HG02852 (cell line): ENCODE measurements around the gene NAPB.
"Not testable (repeated sequence)": the region's sequence is repeated elsewhere in the genome, so short reads cannot be mapped to it uniquely, and the experiment has no call there.

Experiments
- ATAC-seq: cut with Tn5 transposase; IDR thresholded peaks from one replicate; pipeline ENCODE4 v1.9.1; 2021; ENCODE audit warnings: mild to moderate bottlenecking, moderate library complexity; ENCODE audit not compliant: unreplicated experiment

NAPB gene

DNA sequence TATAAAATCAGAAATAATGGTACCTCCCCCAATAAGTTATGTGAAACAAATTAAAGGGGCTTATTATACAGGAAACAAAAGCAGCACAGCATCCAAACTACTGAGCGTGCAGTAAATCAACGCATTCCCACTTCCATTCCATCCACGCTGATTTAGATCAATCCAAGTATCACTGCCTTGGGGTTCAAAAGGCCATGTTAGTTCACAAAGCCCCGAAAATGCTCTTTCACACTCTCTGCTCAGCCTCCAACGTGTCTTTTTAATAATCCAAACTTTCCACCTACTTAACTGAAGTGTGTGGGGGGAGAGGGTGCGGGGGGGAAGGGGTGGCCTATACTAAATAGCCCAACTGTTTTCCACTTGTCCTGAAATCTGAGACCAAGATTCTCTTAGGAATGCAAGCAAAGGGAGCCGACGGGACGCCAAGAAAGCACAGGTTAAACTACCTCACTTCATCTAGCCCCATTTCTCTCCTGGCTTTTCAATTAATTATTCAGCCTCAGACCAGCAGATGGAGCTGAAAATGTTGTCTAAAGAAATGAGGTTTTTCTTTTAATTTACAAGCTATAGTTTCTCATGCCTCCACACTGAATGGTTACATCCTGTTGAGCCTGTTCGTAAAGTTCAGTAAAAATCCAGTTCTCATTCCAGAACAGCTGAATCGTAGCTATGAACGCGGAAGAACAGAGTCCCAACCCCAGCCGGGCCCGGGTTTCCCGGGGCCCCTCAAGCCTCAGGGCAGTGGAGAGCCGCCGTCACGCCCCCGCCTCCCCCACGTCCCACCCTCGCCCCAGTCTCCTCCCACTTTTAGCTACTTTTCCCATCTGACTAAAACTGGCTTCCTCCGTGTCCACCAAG lies 71.7 kb downstream of the NAPB start:
- ATAC-seq = peak; percentile 34

DNA sequence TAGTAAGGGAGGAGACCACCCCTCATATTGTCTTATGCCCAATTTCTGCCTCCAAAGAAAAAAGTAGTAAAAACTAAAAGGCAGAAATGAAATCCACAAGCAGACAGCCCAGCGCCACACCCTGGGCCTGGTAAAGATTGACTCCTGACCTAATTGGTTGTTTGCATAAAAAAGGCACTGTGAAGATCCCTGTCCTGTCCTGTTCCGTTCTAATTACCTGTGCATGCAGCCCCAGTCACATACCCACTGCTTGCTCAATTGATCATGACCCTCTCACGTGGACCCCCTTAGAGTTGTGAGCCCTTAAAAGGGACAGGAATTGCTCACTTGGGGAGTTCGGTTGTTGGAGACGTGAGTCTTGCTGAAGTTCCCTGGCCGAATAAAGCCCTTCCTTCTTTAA lies 72.8 kb downstream of the NAPB start:
- ATAC-seq = not testable (repeated sequence)

DNA sequence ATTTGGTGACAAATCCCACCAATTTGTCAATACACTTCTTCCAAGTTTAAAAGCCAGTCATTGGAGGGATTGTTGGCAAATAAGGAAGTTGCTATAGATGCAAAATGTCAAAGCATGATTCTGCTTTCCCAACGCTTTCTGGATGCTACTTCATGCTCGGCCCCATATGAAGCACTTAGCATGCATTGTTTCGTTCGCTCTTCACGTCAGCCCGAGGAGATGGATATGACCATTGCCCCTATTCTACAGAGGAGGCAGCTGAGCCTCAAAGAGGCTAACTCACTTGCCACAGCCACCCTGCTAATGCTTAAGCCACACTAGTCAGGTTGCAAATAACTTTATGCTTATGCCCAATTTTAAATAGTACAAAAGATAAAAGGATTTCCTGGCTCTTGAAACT lies 73.5 kb downstream of the NAPB start:
- no peak for ATAC-seq

DNA sequence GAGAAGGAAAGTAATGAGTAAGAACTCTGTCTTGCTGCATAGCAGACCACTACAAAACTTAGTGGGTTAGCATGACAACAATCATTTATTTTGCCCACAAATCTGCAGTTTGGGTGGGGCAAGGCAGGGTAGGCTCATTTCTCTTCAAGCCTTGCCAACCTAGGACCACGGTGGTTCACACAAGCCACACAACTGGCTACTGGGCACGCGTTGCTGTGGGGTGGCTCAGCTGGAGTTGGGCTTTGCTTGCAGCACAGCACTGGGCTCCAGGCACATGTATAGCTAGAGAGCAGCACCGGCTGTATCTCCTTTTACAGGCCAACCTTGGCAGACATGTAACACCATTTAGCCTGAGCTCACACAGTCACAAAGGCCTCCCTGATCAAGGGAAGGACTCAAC lies 75.3 kb downstream of the NAPB start:
- ATAC-seq = no peak

DNA sequence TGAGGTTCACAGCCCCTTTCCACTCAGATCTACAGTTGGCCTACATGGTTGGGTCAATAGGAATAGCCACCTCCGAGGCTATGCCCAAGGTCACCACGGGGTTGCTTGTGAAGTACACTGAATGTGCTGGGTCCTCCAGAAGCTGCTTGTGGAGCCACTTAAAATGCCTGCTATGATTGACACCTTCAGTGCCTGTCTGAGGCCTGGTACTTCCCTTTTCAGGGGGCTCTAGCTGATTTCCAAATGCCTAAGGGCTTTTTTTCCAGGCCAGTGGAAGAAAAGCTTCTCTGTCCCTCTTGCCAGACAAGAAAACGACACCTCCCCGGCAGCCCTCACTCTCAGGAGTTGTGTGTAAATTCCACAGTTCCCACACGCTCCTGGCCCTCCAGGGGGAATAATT lies 77.0 kb downstream of the NAPB start:
- no peak for ATAC-seq

DNA sequence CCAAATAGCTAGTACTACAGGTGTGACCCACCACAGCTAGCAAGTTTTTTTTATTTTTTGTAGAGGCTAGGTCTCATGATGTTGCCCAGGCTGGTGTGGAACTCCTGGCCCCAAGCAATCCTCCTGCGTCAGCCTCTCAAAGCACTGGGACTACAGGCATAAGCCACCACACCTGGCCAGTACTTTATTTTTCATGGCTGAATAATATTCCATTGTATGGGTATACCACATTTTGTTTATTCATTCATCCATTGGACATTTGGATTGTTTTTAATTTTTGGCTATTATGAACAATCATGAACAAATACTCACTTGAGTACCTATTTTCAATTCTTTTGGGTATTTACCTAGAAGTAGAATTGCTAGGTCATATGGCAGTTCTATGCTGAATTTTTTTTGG lies 77.7 kb downstream of the NAPB start:
- no peak for ATAC-seq

DNA sequence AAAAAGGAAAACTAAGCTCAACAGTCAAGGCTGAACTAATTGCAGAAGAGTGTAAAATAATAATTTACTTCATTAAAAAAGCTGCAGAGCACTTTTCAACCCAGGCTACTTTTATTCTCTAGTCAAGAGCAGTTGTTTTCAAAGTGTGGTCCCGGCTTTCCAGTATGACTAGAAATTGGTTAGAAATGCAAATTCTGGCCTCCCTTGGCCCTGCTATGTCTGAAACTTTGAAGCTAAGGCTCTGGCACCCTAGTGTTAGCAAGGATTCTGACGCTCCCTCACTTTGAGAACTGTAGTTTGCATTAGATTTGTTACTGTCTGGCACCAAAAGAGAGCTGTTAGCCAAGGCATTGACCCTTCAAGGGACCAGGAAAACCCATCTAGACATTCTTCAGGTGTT lies 80.2 kb downstream of the NAPB start:
- peak; percentile 85 for ATAC-seq

DNA sequence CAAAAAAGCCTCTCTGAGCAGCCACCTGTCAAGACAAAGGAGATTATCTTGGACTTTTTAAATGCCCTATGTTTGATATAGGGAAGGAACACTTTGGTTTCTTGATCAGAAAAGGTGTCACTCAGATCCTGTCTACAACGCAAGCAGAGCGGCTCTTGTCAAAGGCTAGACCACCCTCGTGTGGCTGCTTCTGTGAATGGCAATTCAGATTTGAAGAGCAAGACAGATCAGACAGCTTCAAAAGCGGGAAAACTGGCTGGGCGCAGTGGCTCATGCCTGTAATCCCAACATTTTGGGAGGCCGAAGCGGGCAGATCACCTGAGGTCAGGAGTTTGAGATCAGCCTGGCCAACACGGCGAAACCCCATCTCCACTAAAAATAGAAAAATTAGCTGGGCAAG lies 80.8 kb downstream of the NAPB start:
- ATAC-seq = peak; percentile 56

DNA sequence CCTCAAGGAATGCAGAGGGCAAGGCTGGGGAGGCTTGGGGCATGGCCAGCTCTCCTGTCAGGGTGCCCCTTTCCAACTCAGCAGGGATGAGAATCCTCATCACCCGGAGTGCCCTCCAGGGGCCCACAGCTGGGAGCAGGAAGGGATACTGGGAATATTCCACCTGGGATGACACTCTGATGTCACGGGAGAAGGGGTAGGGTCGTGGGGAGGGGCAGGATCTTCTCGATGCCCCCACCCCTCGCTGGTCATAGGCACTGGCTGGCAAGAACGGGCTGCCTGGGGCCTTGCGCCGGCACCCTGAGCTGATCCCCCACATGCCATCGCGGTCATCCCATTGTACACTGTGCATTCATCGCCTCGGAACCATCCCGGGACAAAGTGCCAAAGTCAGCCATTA lies 81.3 kb downstream of the NAPB start:
- ATAC-seq = no peak

- no peak for ATAC-seq
These were observed 84.0 kb downstream of the NAPB start for GRCh38 chr20:23337312-23337711.

DNA sequence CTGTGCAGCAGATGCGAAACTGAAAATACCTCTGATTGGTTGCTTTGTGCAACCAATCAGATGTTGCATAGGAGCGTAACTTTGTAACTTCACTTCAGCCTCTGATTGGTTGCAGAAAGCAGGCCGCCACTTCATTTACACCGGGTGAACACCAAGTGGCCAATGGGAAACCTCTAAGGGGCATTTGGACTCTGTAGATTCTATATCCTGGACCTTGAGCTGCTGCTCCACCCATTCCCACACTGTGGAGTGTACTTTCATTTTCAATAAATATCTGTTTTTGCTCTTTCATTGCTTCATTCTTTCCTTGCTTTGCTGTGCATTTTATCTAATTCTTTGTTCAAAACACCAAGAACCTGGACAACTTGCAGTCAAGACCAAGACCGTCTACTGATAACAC lies 84.8 kb downstream of the NAPB start:
- no peak for ATAC-seq

- ATAC-seq = no peak
These were observed 85.8 kb downstream of the NAPB start for GRCh38 chr20:23335521-23335920.

- no peak for ATAC-seq
These were observed 87.2 kb downstream of the NAPB start for GRCh38 chr20:23334111-23334510.

- ATAC-seq = no peak
These were observed 88.8 kb downstream of the NAPB start for GRCh38 chr20:23332467-23332866.

DNA sequence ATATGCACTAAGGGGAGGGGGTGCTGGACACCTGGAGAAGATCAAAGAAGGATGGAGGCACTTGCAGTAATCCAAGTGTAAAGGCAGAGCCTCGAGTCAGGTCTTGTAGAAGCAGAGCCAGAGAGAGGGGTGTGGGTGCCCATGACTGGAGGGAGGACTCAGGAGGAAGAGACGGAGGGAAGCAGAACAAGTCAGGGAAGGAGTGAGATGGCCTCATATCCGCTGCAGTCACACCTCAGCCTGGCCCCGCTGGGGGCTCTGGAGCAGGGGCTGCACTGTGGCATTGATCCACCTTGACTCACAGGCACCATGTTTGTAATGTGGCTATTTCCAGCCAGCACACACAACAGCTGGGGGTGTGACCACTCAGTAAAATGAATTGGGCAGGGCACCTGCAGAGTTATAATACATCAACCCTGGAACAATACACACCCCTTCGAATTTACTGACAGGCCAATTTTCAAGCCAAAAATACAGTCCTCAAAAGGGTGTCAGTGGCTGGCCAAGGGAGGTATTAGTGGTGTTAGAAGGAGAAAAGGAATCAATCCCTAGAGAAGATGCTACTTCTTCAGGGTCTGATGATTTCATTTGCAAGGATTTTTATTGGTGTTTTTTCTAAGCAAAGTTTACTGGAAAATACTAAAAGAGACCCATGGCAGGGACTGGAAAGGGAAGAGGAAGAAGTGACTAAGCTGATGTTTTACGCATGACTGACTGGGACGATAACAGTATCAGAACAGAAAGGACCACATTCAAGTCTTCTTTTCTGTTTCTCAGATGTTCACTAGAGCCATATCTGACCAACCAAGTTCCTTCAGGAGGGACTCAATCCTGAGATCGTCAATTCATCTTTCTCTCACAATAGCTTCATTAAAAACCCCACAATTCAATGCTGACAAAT lies 89.6 kb downstream of the NAPB start:
- peak; percentile 55 for ATAC-seq

DNA sequence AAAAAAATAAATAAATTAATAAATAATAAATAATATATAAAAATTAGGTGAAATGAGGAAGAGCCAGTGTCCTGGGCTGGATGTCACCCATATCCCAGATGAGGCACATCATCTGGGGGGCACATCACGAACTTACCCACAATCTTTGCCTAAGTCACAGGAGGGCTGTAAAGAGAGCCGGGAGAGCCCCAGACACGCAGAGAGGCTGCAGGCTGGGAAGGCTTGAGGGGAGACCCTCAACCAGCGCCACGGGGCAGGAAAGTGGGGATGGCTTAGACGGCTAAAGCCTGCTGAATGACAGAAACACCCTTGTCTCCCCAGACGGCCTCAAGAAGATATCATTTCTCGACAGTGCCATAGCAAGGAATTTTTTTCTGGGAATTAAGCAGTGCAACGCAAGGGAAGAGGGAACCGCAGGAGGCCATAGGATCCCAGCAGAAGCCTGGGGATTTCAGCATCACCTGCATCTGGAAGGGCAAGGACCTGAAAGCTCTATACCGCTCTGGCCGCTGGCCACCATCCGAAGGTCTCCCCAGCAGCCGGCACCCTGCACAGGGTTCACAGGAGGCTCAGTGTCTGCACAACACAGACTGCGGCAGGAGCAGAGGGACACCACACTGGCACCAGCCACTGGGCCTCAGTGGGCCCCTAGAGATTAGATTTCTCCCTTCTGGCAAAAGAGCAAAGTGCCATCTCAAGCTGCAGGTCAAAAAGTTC lies 93.5 kb downstream of the NAPB start:
- no peak for ATAC-seq

DNA sequence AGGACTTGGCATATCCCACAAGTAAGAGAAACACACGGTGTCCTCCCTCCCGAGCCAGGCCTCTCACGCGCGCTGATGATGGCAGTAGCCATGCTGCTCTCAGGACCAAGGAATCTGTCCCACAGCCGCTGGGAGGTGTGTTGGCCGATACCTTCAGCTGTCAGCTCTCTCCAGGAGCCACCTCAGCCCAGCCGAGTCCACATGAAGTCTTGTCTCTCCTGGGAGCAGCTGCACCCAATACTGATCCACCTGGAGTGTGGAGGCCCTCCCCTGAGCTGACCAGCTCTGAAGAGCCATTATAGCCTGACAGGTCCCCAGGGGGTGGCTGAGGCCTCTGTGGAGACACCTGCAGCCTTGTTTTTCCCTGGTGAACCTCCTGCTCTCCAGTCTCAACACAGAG lies 94.5 kb downstream of the NAPB start:
- ATAC-seq = no peak

DNA sequence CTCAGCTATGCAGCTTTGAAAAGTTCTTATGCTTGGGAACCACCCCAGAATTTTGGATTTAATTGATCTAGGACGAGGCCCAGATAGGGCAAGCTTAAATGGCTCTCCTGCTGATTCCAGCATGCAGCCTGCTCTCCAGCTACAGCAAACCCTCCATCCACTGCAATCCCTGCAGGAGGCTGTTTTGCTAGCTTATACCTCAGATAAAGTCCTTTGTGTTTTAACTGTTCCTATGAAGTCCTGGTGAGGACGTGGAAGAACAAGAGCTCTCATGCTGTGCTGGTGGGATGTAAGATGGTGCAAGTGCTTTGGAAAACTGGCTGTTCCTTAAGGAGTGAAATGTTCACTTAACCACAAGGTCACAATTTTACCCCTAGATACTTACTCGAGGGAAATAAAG lies 96.2 kb downstream of the NAPB start:
- no peak for ATAC-seq
